HepG2 (cell line): Measurements from ENCODE around the gene WDR18. TPM values are rescaled to one million over a fixed set of nuclear protein-coding genes. Genes with fewer than 3 reads are reported as not detected.

ENCODE experiments used
- ATAC-seq: fragments of 200-7000 bp; cut with Tn5 transposase; 3 replicates; pipeline ENCODE4 v1.9.1; 2020; ENCODE audit warnings: mild to moderate bottlenecking, moderate library complexity
- BruUV-seq: library from RNA; stranded (reverse); fragments of 400-500 nt; replicated peaks from 2 replicates; lab custom pipeline; 2021; lab: Mats Ljungman, UMichigan
- CTCF ChIA-PET: fragments of 300-600 bp; formaldehyde crosslinking; extraction: SDS; loops from one replicate; lab custom pipeline; 2021; ENCODE audit warnings: low total read pairs, inconsistent platforms, low intra/inter-chr PET ratio; lab: Yijun Ruan, JAX
- POLR2A ChIA-PET: fragments of 350-600 bp; sonication (Branson Sonifier 250); formaldehyde crosslinking; loops from one replicate; lab custom pipeline; 2020; ENCODE audit warnings: antibody characterized with exemption, inconsistent platforms; lab: Yijun Ruan, JAX
- DNase-seq: peaks from one replicate; pipeline ENCODE4 v3.0.0-alpha.2; 2015; ENCODE audit warnings: low spot score
- FAIRE-seq: peaks from 3 replicates; lab custom pipeline; 2011; peaks lifted over from hg19 to GRCh38; lab: Jason Lieb, UNC
- H2AFZ ChIP-seq: one replicate; pipeline ENCODE4 v1.6.1; 2011; ENCODE audit warnings: low read length, inconsistent platforms
- H3K27ac ChIP-seq: fragments of 300-600 bp; 3 replicates; pipeline ENCODE4 v1.8.0; 2011; ENCODE audit warnings: mixed run types, mild to moderate bottlenecking, mixed read lengths, low read length, inconsistent platforms; ENCODE audit not compliant: insufficient read depth; ENCODE audit errors: extremely low read length
- H3K27me3 ChIP-seq, 2 experiments: fragments of 200-600 bp in 1 of 2; 2 replicates in 1 of 2; 3 replicates in 1 of 2; pipeline versions ENCODE4 v1.6.0 to v1.8.0; 2011; ENCODE audit warnings: low read length in 2 of 2, mild to moderate bottlenecking in 2 of 2, moderate library complexity in 2 of 2, inconsistent platforms in 1 of 2; ENCODE audit not compliant: insufficient read depth in 2 of 2, control insufficient read depth in 1 of 2
- H3K36me3 ChIP-seq, 2 experiments: fragments of 200-600 bp in 1 of 2; replicated peaks in 1 of 2; 2 replicates in 1 of 2; 3 replicates in 1 of 2; pipeline versions ENCODE4 v1.5.1 to v1.8.0; 2011; ENCODE audit warnings: low read length in 2 of 2, inconsistent platforms in 1 of 2; ENCODE audit not compliant: insufficient read depth in 2 of 2, control insufficient read depth in 1 of 2
- H3K4me1 ChIP-seq: 2 replicates; pipeline ENCODE4 v1.5.1; 2012; ENCODE audit warnings: low read length, inconsistent platforms; ENCODE audit not compliant: insufficient read depth
- H3K4me2 ChIP-seq: 2 replicates; pipeline ENCODE4 v1.6.0; 2011; ENCODE audit warnings: low read depth, low read length, inconsistent platforms
- H3K4me3 ChIP-seq, 3 experiments: fragments of 200-600 bp in 1 of 3; sonication (generic), shearing (Covaris generic) in 1 of 3; replicated peaks in 1 of 3; 2 replicates each; pipeline ENCODE4 v1.5.1; 2011 to 2016; ENCODE audit warnings: low read length in 3 of 3, inconsistent platforms in 2 of 3, low read depth in 2 of 3, mild to moderate bottlenecking in 2 of 3, control low read depth in 1 of 3, mixed read lengths in 1 of 3; ENCODE audit not compliant: insufficient read depth in 1 of 3
- H3K79me2 ChIP-seq: one replicate; pipeline ENCODE4 v1.6.1; 2011; ENCODE audit warnings: low read length, inconsistent platforms; ENCODE audit not compliant: insufficient read depth
- H3K9ac ChIP-seq: 2 replicates; pipeline ENCODE4 v1.6.0; 2011; ENCODE audit warnings: mild to moderate bottlenecking, low read depth, low read length, inconsistent platforms; ENCODE audit not compliant: insufficient read depth
- H3K9me3 ChIP-seq: 2 replicates; pipeline ENCODE4 v1.5.1; 2012; ENCODE audit warnings: mild to moderate bottlenecking, low read length
- H4K20me1 ChIP-seq: 2 replicates; pipeline ENCODE4 v1.6.0; 2011; ENCODE audit warnings: inconsistent platforms, mild to moderate bottlenecking, low read length, moderate library complexity; ENCODE audit not compliant: insufficient read depth
- ARNT ChIP-seq: fragments of 450-650 bp; IDR thresholded peaks from 2 replicates; pipeline ENCODE4 v1.6.1; 2017
- BHLHE40 ChIP-seq: IDR thresholded peaks from 2 replicates; pipeline ENCODE4 v1.6.1; 2011; ENCODE audit warnings: low read length, improper control_type of control experiment
- ELF4 ChIP-seq: sonication (generic); formaldehyde crosslinking; IDR thresholded peaks from 2 replicates; pipeline ENCODE4 v1.5.0; 2020; ENCODE audit warnings: missing genetic modification reagents, mild to moderate bottlenecking, moderate library complexity, borderline replicate concordance
- MZF1 ChIP-seq: sonication (generic); formaldehyde crosslinking; IDR thresholded peaks from 2 replicates; pipeline ENCODE4 v1.8.1; 2023; ENCODE audit warnings: mild to moderate bottlenecking, missing genetic modification reagents, borderline replicate concordance
- NFIC ChIP-seq: IDR thresholded peaks from 2 replicates; pipeline ENCODE4 v1.6.1; 2012; ENCODE audit warnings: mild to moderate bottlenecking, low read length, inconsistent platforms
- PBX3 ChIP-seq: sonication (generic); formaldehyde crosslinking; IDR thresholded peaks from 2 replicates; pipeline ENCODE4 v1.8.1; 2023; ENCODE audit warnings: missing genetic modification reagents, inconsistent platforms, borderline replicate concordance
- RERE ChIP-seq: IDR thresholded peaks from 2 replicates; pipeline ENCODE4 v1.6.1; 2016; ENCODE audit warnings: low read depth, missing genetic modification reagents, missing compliant biosample characterization
- RFX5 ChIP-seq: IDR thresholded peaks from 2 replicates; pipeline ENCODE4 v1.6.1; 2011; ENCODE audit warnings: low read depth, low read length, improper control_type of control experiment
- SMAD9 ChIP-seq: sonication (generic); formaldehyde crosslinking; IDR thresholded peaks from 2 replicates; pipeline ENCODE4 v1.5.1; 2020; ENCODE audit warnings: mild to moderate bottlenecking, missing genetic modification reagents
- TMF1 ChIP-seq: sonication (generic); formaldehyde crosslinking; IDR thresholded peaks from 2 replicates; pipeline ENCODE4 v1.8.1; 2022; ENCODE audit warnings: low read depth, missing genetic modification reagents
- ZNF136 ChIP-seq: sonication (generic); formaldehyde crosslinking; IDR thresholded peaks from 2 replicates; pipeline ENCODE4 v1.8.1; 2022; ENCODE audit warnings: low read depth, mild to moderate bottlenecking, moderate library complexity, missing genetic modification reagents
- ZNF770 ChIP-seq: sonication (generic); formaldehyde crosslinking; IDR thresholded peaks from 2 replicates; pipeline ENCODE4 v1.5.0; 2020; ENCODE audit warnings: mild to moderate bottlenecking, missing genetic modification reagents
- ZNF777 ChIP-seq: sonication (generic); formaldehyde crosslinking; IDR thresholded peaks from 2 replicates; pipeline ENCODE4 v1.4.0; 2020; ENCODE audit warnings: missing genetic modification reagents
- ZNF782 ChIP-seq: sonication (generic); formaldehyde crosslinking; IDR thresholded peaks from 2 replicates; pipeline ENCODE4 v1.4.0; 2020; ENCODE audit warnings: missing genetic modification reagents, mild to moderate bottlenecking, borderline replicate concordance
- ZSCAN21 ChIP-seq: sonication (generic); formaldehyde crosslinking; IDR thresholded peaks from 2 replicates; pipeline ENCODE4 v1.8.0; 2022; ENCODE audit warnings: mild to moderate bottlenecking, missing genetic modification reagents, moderate library complexity, borderline replicate concordance
- WGBS: methylation state at CpG from one replicate; pipeline ENCODE4 v1.1.6; 2017; ENCODE audit warnings: low lambda C conversion rate; 5-methylcytosine and 5-hydroxymethylcytosine counted together
- in situ Hi-C: cut with HindIII; loops from 2 replicates; pipeline ENCODE4 v1.10.0; 2017; ENCODE audit warnings: low pct_unique_long_range_greater_than_20kb; ENCODE audit not compliant: extremely low pct_ligation_motif_present
- intact Hi-C: fragments of 100-400 bp; cut with micrococcal nuclease; formaldehyde crosslinking; loops from one replicate; pipeline ENCODE4 v1.10.0; 2022; ENCODE audit not compliant: unreplicated experiment
- polyA plus RNA-seq, 8 experiments: library from polyadenylated mRNA; depleted of rRNA in 3 of 8; stranded (reverse) in 7 of 8; unstranded in 1 of 8; fragments of >200 nt; fragmentation: Illumina TruSeq in 4 of 8; extraction: Trizol in 4 of 8; gene quantifications; 2 replicates each; pipeline versions ENCODE4 v1.2.1 to v1.2.3, GENCODE V29; 2011 to 2016; ENCODE audit warnings: low read depth in 4 of 8, missing spikeins in 1 of 8, mixed read lengths in 1 of 8; ENCODE audit not compliant: insufficient read depth in 1 of 8
- total RNA-seq, 5 experiments: library from RNA; depleted of rRNA; stranded (reverse); fragments of >200 nt; fragmentation: Illumina TruSeq; extraction: Trizol; gene quantifications; 2 replicates each; pipeline ENCODE4 v1.2.3, GENCODE V29; 2016; ENCODE audit warnings: low read depth in 1 of 5

The WDR18 gene
- total and polyA plus RNA-seq, 2 of the 13 experiments (the other 11 are each of a cell fraction or from before 2014, with no cell fraction given): 36.4 to 47.6 TPM

- in situ Hi-C loops: loop anchor here (5.0 to 10.0 kb wide), 3 partner anchors 60 to 218 kb away; no protein-coding TSS in a partner anchor
- POLR2A ChIA-PET: interaction anchor here (0.6 to 4.5 kb wide), 4 partner anchors 30 to 122 kb away, joined by 3 to 61 read pairs (median 3); no protein-coding TSS in a partner anchor
- FAIRE-seq: no peak
- TF ChIP-seq ZNF136 (CRISPR knock-in tag): no peak
- TF ChIP-seq SMAD9 (CRISPR knock-in tag): no peak
- peak; percentile 49; the same call in 1 of the 2 replicates for TF ChIP-seq ZNF777 (CRISPR knock-in tag)
- TF ChIP-seq RERE (CRISPR knock-in tag): no peak
- peak; percentile 84 for TF ChIP-seq ZNF770 (CRISPR knock-in tag)
- 0 out of 2 replicates have a peak, but pooled peaks have one; percentile 19 for TF ChIP-seq BHLHE40
- TF ChIP-seq MZF1: no peak
- TF ChIP-seq ELF4 (CRISPR knock-in tag): no peak
- no peak for TF ChIP-seq ZNF782 (CRISPR knock-in tag)
- TF ChIP-seq TMF1 (CRISPR knock-in tag): no peak
- no peak for TF ChIP-seq ARNT
- TF ChIP-seq PBX3: no peak
- no peak for TF ChIP-seq RFX5
- TF ChIP-seq NFIC: no peak
- TF ChIP-seq ZSCAN21: peak; percentile 69; the same call in 1 of the 2 replicates
Measured at GRCh38 chr19:982567-983170, 1.5 kb upstream of the WDR18 start.

More at GRCh38 chr19:982567-983170, 1.5 kb upstream of the WDR18 start:
- BruUV-seq: no TSS peak
- Histone ChIP-seq H3K9me3 (no peaks in the 10 kb centered on the region), H3K27ac (peak overlapping the region; percentile 42), H3K4me2 (peak overlapping the region; percentile 80), H3K79me2 (peaks cover 21% of the 10 kb centered on the region), H3K27me3 (no peaks in the 10 kb centered on the region), H3K4me1 (peaks cover 47% of the 10 kb centered on the region), H3K9ac (peak overlapping the region; percentile 62), H2AFZ (no peak overlapping the region), H4K20me1 (no peaks in the 10 kb centered on the region), H3K4me3 (peak overlapping the region; percentile 40 to 64 (median 51); a peak in 5 of 6 replicates), H3K36me3 (peaks cover 10 to 18% of the 10 kb centered on the region in 2 experiments; a peak in 4 of 5 replicates)
- CTCF ChIA-PET: interaction anchor here (1.8 to 3.4 kb wide), 3 partner anchors 12 to 61 kb away, joined by 7 to 78 read pairs (median 14); partner anchors contain the start of gene ARID3A
- WGBS: 4% methylated on average over 21 of the region's 46 CpGs
- intact Hi-C loops: no loop called here
- DNase-seq: peak; percentile 49
- ATAC-seq: peak; percentile 71
